Fibroblast of villous mesenchyme (primary cell): ENCODE data around the gene AUP1. TPM values are rescaled to one million over a fixed set of nuclear protein-coding genes. Genes with fewer than 3 reads are reported as not detected.

Experiments
- DNase-seq: peaks from one replicate; pipeline ENCODE4 v3.0.0-alpha.2; 2010; ENCODE audit warnings: low read depth
- H3K4me3 ChIP-seq: 2 replicates; pipeline ENCODE4 v1.5.1; 2011; ENCODE audit warnings: low read depth, mild to moderate bottlenecking, low read length
- CTCF ChIP-seq: IDR thresholded peaks from 2 replicates; pipeline ENCODE4 v1.5.1; 2012; ENCODE audit warnings: low read depth, mild to moderate bottlenecking, low read length; ENCODE audit not compliant: insufficient read depth
- total RNA-seq: library from RNA; depleted of rRNA; stranded (reverse); fragments of >200 nt; gene quantifications from 2 replicates; pipeline ENCODE4 v1.2.3, GENCODE V29; 2012

AUP1 gene
- total RNA-seq, 1 donor = 68.2 TPM

- TF ChIP-seq CTCF = no peak
- no peak for DNase-seq
Measured at GRCh38 chr2:74528600-74529356, 728 bp downstream of the AUP1 start.

GRCh38 chr2:74527741-74528140 lies 1.8 kb downstream of the AUP1 start:
- DNase-seq = no peak
- no peak for TF ChIP-seq CTCF
- H3K4me3 ChIP-seq = no peak overlapping the region

More at GRCh38 chr2:74528600-74529356, 728 bp downstream of the AUP1 start:
- peak overlapping the region; percentile 77 for H3K4me3 ChIP-seq

- no peak overlapping the region for H3K4me3 ChIP-seq
- DNase-seq = no peak
- no peak for TF ChIP-seq CTCF
Measured at GRCh38 chr2:74526649-74527230, 2.8 kb downstream of the AUP1 start.

GRCh38 chr2:74525717-74526648 lies 3.5 kb downstream of the AUP1 start, which contains the start of gene DQX1:
Gene DQX1, minus strand, starts transcription at chr2:74526231. Its CDS starts 502 bp downstream, at chr2:74525729.
- peak; percentile 38 for DNase-seq
- TF ChIP-seq CTCF = no peak
- no peak within 1 kb of the TSS for H3K4me3 ChIP-seq

GRCh38 chr2:74524955-74525716 lies 4.4 kb downstream of the AUP1 start:
- DNase-seq = no peak
- TF ChIP-seq CTCF = no peak
- H3K4me3 ChIP-seq = no peak overlapping the region

GRCh38 chr2:74524005-74524404 lies 5.5 kb downstream of the AUP1 start:
- TF ChIP-seq CTCF = no peak
- no peak for DNase-seq
- H3K4me3 ChIP-seq = no peak overlapping the region
